Activated B cell treated with CpG ODN at 0.5 μM for 24 hours (primary cell): Measurements from ENCODE around the gene WFS1. TPM values are rescaled to one million over a fixed set of nuclear protein-coding genes. Genes with fewer than 3 reads are reported as not detected.

ENCODE experiments used
- ATAC-seq: fragments of 200-7000 bp; cut with Tn5 transposase; one replicate; pipeline ENCODE4 v1.10.0; 2021; ENCODE audit warnings: low read depth, mild to moderate bottlenecking, moderate library complexity
- CTCF ChIA-PET: fragments of 350-600 bp; sonication (Branson Sonifier 250); formaldehyde crosslinking; loops from one replicate; lab custom pipeline; 2021; ENCODE audit warnings: antibody characterized with exemption; lab: Charles Lee
- POLR2A ChIA-PET: fragments of 350-600 bp; sonication (Branson Sonifier 250); formaldehyde crosslinking; loops from one replicate; lab custom pipeline; 2021; ENCODE audit warnings: antibody characterized with exemption; lab: Charles Lee
- DNase-seq: peaks from one replicate; pipeline ENCODE4 v3.0.0; 2022
- H3K27ac Mint-ChIP-seq: one replicate; pipeline ENCODE4 v1.8.0; 2020; ENCODE audit warnings: mixed read lengths
- H3K27me3 Mint-ChIP-seq: one replicate; pipeline ENCODE4 v1.8.0; 2021; ENCODE audit warnings: mixed read lengths
- H3K36me3 Mint-ChIP-seq: one replicate; pipeline ENCODE4 v1.8.0; 2021; ENCODE audit warnings: low read depth, mixed read lengths
- H3K4me1 Mint-ChIP-seq: one replicate; pipeline ENCODE4 v1.8.0; 2021; ENCODE audit warnings: mixed read lengths
- H3K4me3 Mint-ChIP-seq: one replicate; pipeline ENCODE4 v1.8.0; 2020; ENCODE audit warnings: mild to moderate bottlenecking, mixed read lengths
- H3K9me3 Mint-ChIP-seq: one replicate; pipeline ENCODE4 v1.8.0; 2020; ENCODE audit warnings: mixed read lengths
- intact Hi-C: fragments of 100-400 bp; cut with micrococcal nuclease; formaldehyde crosslinking; loops from one replicate; pipeline ENCODE4 v1.15.1; 2024
- total RNA-seq: library from RNA; stranded (reverse); gene quantifications from 2 replicates; pipeline ENCODE4 v1.2.3, GENCODE V29; 2022
- TF ChIP-seq, protein P1 (sequence below): fragments of 200-600 bp; IDR thresholded peaks from one replicate; pipeline ENCODE4 v1.8.0; 2022; ENCODE audit warnings: antibody characterized with exemption, mild to moderate bottlenecking

The WFS1 gene
- total RNA-seq, 1 donor from 2014 or later = 2.4 TPM

DNA sequence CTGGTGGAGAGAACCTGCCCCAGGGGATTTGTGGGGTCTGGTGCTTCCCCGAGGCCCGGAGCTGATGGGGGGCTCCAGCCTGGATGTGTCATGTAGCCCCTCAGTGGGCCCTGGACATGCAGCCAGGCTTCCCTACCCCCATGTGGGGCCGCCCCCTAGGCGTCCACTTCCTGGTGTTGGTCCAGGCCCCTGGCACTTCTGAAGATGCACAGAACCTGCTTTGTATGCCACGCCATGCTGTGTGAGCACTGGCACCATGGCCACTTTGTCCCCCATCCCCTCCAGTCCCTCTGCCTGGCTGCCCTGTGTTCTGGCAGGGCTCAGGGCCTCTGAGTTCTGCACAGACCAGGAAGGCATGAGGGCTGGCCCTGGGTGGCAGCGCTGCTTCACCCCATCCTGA, 29.2 kb downstream of the WFS1 start:
- Mint-ChIP-seq H3K9me3 (no peaks in the 10 kb centered on the region), H3K4me1 (no peaks in the 10 kb centered on the region), H3K36me3 (peaks cover 30% of the 10 kb centered on the region), H3K4me3 (no peak overlapping the region), H3K27ac (no peak overlapping the region), H3K27me3 (no peaks in the 10 kb centered on the region)
- ChIA-PET CTCF (no interaction called here), POLR2A (no interaction called here)
- intact Hi-C loops = no loop called here
- no peak for DNase-seq
- no peak for ATAC-seq
- TF ChIP-seq, protein P1, sequence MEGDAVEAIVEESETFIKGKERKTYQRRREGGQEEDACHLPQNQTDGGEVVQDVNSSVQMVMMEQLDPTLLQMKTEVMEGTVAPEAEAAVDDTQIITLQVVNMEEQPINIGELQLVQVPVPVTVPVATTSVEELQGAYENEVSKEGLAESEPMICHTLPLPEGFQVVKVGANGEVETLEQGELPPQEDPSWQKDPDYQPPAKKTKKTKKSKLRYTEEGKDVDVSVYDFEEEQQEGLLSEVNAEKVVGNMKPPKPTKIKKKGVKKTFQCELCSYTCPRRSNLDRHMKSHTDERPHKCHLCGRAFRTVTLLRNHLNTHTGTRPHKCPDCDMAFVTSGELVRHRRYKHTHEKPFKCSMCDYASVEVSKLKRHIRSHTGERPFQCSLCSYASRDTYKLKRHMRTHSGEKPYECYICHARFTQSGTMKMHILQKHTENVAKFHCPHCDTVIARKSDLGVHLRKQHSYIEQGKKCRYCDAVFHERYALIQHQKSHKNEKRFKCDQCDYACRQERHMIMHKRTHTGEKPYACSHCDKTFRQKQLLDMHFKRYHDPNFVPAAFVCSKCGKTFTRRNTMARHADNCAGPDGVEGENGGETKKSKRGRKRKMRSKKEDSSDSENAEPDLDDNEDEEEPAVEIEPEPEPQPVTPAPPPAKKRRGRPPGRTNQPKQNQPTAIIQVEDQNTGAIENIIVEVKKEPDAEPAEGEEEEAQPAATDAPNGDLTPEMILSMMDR = no peak

- DNase-seq (no peak), ATAC-seq (no peak)
- POLR2A ChIA-PET = no interaction called here
- H3K36me3 Mint-ChIP-seq = peaks cover 30% of the 10 kb centered on the region
- TF ChIP-seq, protein P1 = no peak
- no peaks in the 10 kb centered on the region for H3K9me3 Mint-ChIP-seq
- H3K4me1 Mint-ChIP-seq = no peaks in the 10 kb centered on the region
- H3K4me3 Mint-ChIP-seq = no peak overlapping the region
- CTCF ChIA-PET = no interaction called here
- no peaks in the 10 kb centered on the region for H3K27me3 Mint-ChIP-seq
- H3K27ac Mint-ChIP-seq = no peak overlapping the region
- intact Hi-C loops = no loop called here
Measured at GRCh38 chr4:6299875-6300274, 30.2 kb downstream of the WFS1 start.

DNA sequence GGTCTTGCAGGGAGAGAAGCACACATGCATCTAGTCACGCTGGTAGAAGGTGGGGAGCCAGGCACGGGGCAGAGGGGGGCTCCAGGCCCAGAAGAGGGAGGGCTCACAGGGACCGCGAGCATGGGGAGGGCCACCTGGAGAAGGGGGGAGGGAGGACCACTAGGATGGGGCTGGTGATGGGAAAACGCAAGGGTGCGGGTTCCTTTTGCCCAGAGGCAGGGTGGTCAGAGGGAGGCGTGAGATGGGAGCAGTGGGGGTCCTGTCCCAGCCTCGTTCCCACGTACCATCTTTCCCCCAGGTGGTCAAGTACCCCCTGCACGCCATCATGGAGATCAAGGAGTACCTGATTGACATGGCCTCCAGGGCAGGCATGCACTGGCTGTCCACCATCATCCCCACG, 30.7 kb downstream of the WFS1 start:
- H3K4me1 Mint-ChIP-seq = no peaks in the 10 kb centered on the region
- no peak overlapping the region for H3K4me3 Mint-ChIP-seq
- DNase-seq (no peak), ATAC-seq (no peak)
- peaks cover 25% of the 10 kb centered on the region for H3K36me3 Mint-ChIP-seq
- POLR2A ChIA-PET = no interaction called here
- intact Hi-C loops = no loop called here
- TF ChIP-seq, protein P1 = no peak
- no peaks in the 10 kb centered on the region for H3K27me3 Mint-ChIP-seq
- H3K27ac Mint-ChIP-seq = no peak overlapping the region
- CTCF ChIA-PET = no interaction called here
- no peaks in the 10 kb centered on the region for H3K9me3 Mint-ChIP-seq

DNA sequence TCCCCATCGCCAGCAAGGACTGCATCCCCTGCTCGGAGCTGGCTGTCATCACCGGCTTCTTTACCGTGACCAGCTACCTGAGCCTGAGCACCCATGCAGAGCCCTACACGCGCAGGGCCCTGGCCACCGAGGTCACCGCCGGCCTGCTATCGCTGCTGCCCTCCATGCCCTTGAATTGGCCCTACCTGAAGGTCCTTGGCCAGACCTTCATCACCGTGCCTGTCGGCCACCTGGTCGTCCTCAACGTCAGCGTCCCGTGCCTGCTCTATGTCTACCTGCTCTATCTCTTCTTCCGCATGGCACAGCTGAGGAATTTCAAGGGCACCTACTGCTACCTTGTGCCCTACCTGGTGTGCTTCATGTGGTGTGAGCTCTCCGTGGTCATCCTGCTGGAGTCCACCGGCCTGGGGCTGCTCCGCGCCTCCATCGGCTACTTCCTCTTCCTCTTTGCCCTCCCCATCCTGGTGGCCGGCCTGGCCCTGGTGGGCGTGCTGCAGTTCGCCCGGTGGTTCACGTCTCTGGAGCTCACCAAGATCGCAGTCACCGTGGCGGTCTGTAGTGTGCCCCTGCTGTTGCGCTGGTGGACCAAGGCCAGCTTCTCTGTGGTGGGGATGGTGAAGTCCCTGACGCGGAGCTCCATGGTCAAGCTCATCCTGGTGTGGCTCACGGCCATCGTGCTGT, 31.5 kb downstream of the WFS1 start:
- H3K4me3 Mint-ChIP-seq = no peak overlapping the region
- ChIA-PET POLR2A (no interaction called here), CTCF (no interaction called here)
- DNase-seq (no peak), ATAC-seq (no peak)
- H3K4me1 Mint-ChIP-seq = no peaks in the 10 kb centered on the region
- no peaks in the 10 kb centered on the region for H3K9me3 Mint-ChIP-seq
- H3K27me3 Mint-ChIP-seq = peaks cover 3% of the 10 kb centered on the region
- TF ChIP-seq, protein P1 = no peak
- intact Hi-C loops = no loop called here
- no peak overlapping the region for H3K27ac Mint-ChIP-seq
- H3K36me3 Mint-ChIP-seq = peaks cover 25% of the 10 kb centered on the region

DNA sequence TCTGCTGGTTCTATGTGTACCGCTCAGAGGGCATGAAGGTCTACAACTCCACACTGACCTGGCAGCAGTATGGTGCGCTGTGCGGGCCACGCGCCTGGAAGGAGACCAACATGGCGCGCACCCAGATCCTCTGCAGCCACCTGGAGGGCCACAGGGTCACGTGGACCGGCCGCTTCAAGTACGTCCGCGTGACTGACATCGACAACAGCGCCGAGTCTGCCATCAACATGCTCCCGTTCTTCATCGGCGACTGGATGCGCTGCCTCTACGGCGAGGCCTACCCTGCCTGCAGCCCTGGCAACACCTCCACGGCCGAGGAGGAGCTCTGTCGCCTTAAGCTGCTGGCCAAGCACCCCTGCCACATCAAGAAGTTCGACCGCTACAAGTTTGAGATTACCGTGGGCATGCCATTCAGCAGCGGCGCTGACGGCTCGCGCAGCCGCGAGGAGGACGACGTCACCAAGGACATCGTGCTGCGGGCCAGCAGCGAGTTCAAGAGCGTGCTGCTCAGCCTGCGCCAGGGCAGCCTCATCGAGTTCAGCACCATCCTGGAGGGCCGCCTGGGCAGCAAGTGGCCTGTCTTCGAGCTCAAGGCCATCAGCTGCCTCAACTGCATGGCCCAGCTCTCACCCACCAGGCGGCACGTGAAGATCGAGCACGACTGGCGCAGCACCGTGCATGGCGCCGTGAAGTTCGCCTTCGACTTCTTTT, 32.2 kb downstream of the WFS1 start:
- no peaks in the 10 kb centered on the region for H3K4me1 Mint-ChIP-seq
- ChIA-PET POLR2A (no interaction called here), CTCF (no interaction called here)
- TF ChIP-seq, protein P1 = no peak
- H3K36me3 Mint-ChIP-seq = peaks cover 23% of the 10 kb centered on the region
- H3K27ac Mint-ChIP-seq = no peak overlapping the region
- H3K27me3 Mint-ChIP-seq = peaks cover 3% of the 10 kb centered on the region
- DNase-seq (no peak), ATAC-seq (no peak)
- no peaks in the 10 kb centered on the region for H3K9me3 Mint-ChIP-seq
- H3K4me3 Mint-ChIP-seq = no peak overlapping the region
- intact Hi-C loops = no loop called here
